ENCODE data around the gene PHLDB2. TPM values are rescaled to one million over a fixed set of nuclear protein-coding genes. Genes with fewer than 3 reads are reported as not detected.
A peak's percentile ranks its signal among the peaks of the same experiment; 100 is the strongest.

PHLDB2 gene
- total RNA-seq, 1 donor from 2014 or later = 54.3 TPM

- Histone ChIP-seq H3K9me3 (ENCODE audit: control insufficient read depth in 3 of 3, low read length in 3 of 3) (no peaks in the 10 kb centered on the region), H3K36me3 (ENCODE audit: control insufficient read depth in 3 of 3, insufficient read depth in 3 of 3, low read length in 3 of 3) (peaks cover 3 to 18% (median 7%) of the 10 kb centered on the region in 3 donors), H3K27me3 (ENCODE audit: control insufficient read depth in 3 of 3, insufficient read depth in 3 of 3, low read length in 3 of 3) (no peaks in the 10 kb centered on the region), H3K4me3 (ENCODE audit: low read length in 3 of 3) (no peak overlapping the region), H3K9ac (ENCODE audit: low read depth in 1 of 3, low read length in 3 of 3) (no peak overlapping the region), H3K27ac (ENCODE audit: low read depth, low read length) (no peak overlapping the region), H3K4me1 (ENCODE audit: control insufficient read depth in 3 of 3, insufficient read depth in 3 of 3, low read length in 3 of 3) (no peaks in the 10 kb centered on the region)
Observed at GRCh38 chr3:111993038-111993437, 134.0 kb downstream of the PHLDB2 start.

GRCh38 chr3:111998636-111999483 lies 139.8 kb downstream of the PHLDB2 start, which contains the start of gene TAGLN3:
Gene TAGLN3, plus strand, starts transcription at chr3:111998922. Its CDS starts 501 bp downstream, at chr3:111999423.
- Histone ChIP-seq H3K27me3 (ENCODE audit: control insufficient read depth in 3 of 3, insufficient read depth in 3 of 3, low read length in 3 of 3) (peaks cover 21 to 31% (median 27%) of the 10 kb centered on the region in 3 donors), H3K4me1 (ENCODE audit: control insufficient read depth in 3 of 3, insufficient read depth in 3 of 3, low read length in 3 of 3) (peaks cover 5 to 13% (median 10%) of the 10 kb centered on the region in 3 donors), H3K9ac (ENCODE audit: low read depth in 1 of 3, low read length in 3 of 3) (peak within 1 kb of the TSS in 2 of 3 donors; percentile 40 to 62), H3K9me3 (ENCODE audit: control insufficient read depth in 3 of 3, low read length in 3 of 3) (no peaks in the 10 kb centered on the region), H3K36me3 (ENCODE audit: control insufficient read depth in 3 of 3, insufficient read depth in 3 of 3, low read length in 3 of 3) (no peaks in the 10 kb centered on the region), H3K4me3 (ENCODE audit: low read length in 3 of 3) (peak within 1 kb of the TSS; percentile 30 to 67 (median 56)), H3K27ac (ENCODE audit: low read depth, low read length) (no peak within 1 kb of the TSS)

GRCh38 chr3:111999484-112000324 lies 140.6 kb downstream of the PHLDB2 start:
- Histone ChIP-seq H3K36me3 (ENCODE audit: control insufficient read depth in 3 of 3, insufficient read depth in 3 of 3, low read length in 3 of 3) (no peaks in the 10 kb centered on the region), H3K9ac (ENCODE audit: low read depth in 1 of 3, low read length in 3 of 3) (peak overlapping the region in 2 of 3 donors; percentile 40 to 62)

GRCh38 chr3:112000367-112000771 lies 141.3 kb downstream of the PHLDB2 start:
- no peak overlapping the region for H3K9ac ChIP-seq (ENCODE audit: low read depth in 1 of 3, low read length in 3 of 3)
- H3K4me1 ChIP-seq (ENCODE audit: control insufficient read depth in 3 of 3, insufficient read depth in 3 of 3, low read length in 3 of 3) = peaks cover 5 to 13% (median 10%) of the 10 kb centered on the region in 3 donors
- no peak overlapping the region for H3K27ac ChIP-seq (ENCODE audit: low read depth, low read length)
- no peaks in the 10 kb centered on the region for H3K9me3 ChIP-seq (ENCODE audit: control insufficient read depth in 3 of 3, low read length in 3 of 3)
- no peak overlapping the region for H3K4me3 ChIP-seq (ENCODE audit: low read length in 3 of 3)
- peaks cover 21 to 31% (median 27%) of the 10 kb centered on the region in 3 donors for H3K27me3 ChIP-seq (ENCODE audit: control insufficient read depth in 3 of 3, insufficient read depth in 3 of 3, low read length in 3 of 3)
- no peaks in the 10 kb centered on the region for H3K36me3 ChIP-seq (ENCODE audit: control insufficient read depth in 3 of 3, insufficient read depth in 3 of 3, low read length in 3 of 3)

More at GRCh38 chr3:111999484-112000324, 140.6 kb downstream of the PHLDB2 start:
- no peak overlapping the region for H3K27ac ChIP-seq (ENCODE audit: low read depth, low read length)
- peak overlapping the region; percentile 9 to 56 (median 30) for H3K4me3 ChIP-seq (ENCODE audit: low read length in 3 of 3)
- peaks cover 21 to 31% (median 27%) of the 10 kb centered on the region in 3 donors for H3K27me3 ChIP-seq (ENCODE audit: control insufficient read depth in 3 of 3, insufficient read depth in 3 of 3, low read length in 3 of 3)
- peaks cover 5 to 13% (median 10%) of the 10 kb centered on the region in 3 donors for H3K4me1 ChIP-seq (ENCODE audit: control insufficient read depth in 3 of 3, insufficient read depth in 3 of 3, low read length in 3 of 3)
- no peaks in the 10 kb centered on the region for H3K9me3 ChIP-seq (ENCODE audit: control insufficient read depth in 3 of 3, low read length in 3 of 3)

- Histone ChIP-seq H3K27me3 (ENCODE audit: control insufficient read depth in 3 of 3, insufficient read depth in 3 of 3, low read length in 3 of 3) (peaks cover 21 to 31% (median 27%) of the 10 kb centered on the region in 3 donors), H3K4me3 (ENCODE audit: low read length in 3 of 3) (no peak overlapping the region), H3K27ac (ENCODE audit: low read depth, low read length) (no peak overlapping the region), H3K9me3 (ENCODE audit: control insufficient read depth in 3 of 3, low read length in 3 of 3) (no peaks in the 10 kb centered on the region), H3K4me1 (ENCODE audit: control insufficient read depth in 3 of 3, insufficient read depth in 3 of 3, low read length in 3 of 3) (peaks cover 5 to 13% (median 10%) of the 10 kb centered on the region in 3 donors), H3K9ac (ENCODE audit: low read depth in 1 of 3, low read length in 3 of 3) (no peak overlapping the region), H3K36me3 (ENCODE audit: control insufficient read depth in 3 of 3, insufficient read depth in 3 of 3, low read length in 3 of 3) (no peaks in the 10 kb centered on the region)
Observed at GRCh38 chr3:112000966-112001365, 141.9 kb downstream of the PHLDB2 start.

GRCh38 chr3:112001526-112001925 lies 142.5 kb downstream of the PHLDB2 start:
- H3K9me3 ChIP-seq (ENCODE audit: control insufficient read depth in 3 of 3, low read length in 3 of 3) = no peaks in the 10 kb centered on the region
- peaks cover 21 to 31% (median 27%) of the 10 kb centered on the region in 3 donors for H3K27me3 ChIP-seq (ENCODE audit: control insufficient read depth in 3 of 3, insufficient read depth in 3 of 3, low read length in 3 of 3)
- H3K36me3 ChIP-seq (ENCODE audit: control insufficient read depth in 3 of 3, insufficient read depth in 3 of 3, low read length in 3 of 3) = no peaks in the 10 kb centered on the region
- H3K9ac ChIP-seq (ENCODE audit: low read depth in 1 of 3, low read length in 3 of 3) = no peak overlapping the region
- no peak overlapping the region for H3K27ac ChIP-seq (ENCODE audit: low read depth, low read length)
- peaks cover 5 to 13% (median 10%) of the 10 kb centered on the region in 3 donors for H3K4me1 ChIP-seq (ENCODE audit: control insufficient read depth in 3 of 3, insufficient read depth in 3 of 3, low read length in 3 of 3)
- H3K4me3 ChIP-seq (ENCODE audit: low read length in 3 of 3) = no peak overlapping the region

GRCh38 chr3:112002096-112002971 lies 143.3 kb downstream of the PHLDB2 start:
- peaks cover 21 to 31% (median 27%) of the 10 kb centered on the region in 3 donors for H3K27me3 ChIP-seq (ENCODE audit: control insufficient read depth in 3 of 3, insufficient read depth in 3 of 3, low read length in 3 of 3)
- no peak overlapping the region for H3K4me3 ChIP-seq (ENCODE audit: low read length in 3 of 3)

GRCh38 chr3:112003321-112004080 lies 144.4 kb downstream of the PHLDB2 start:
- Histone ChIP-seq H3K9ac (ENCODE audit: low read depth in 1 of 3, low read length in 3 of 3) (no peak overlapping the region), H3K36me3 (ENCODE audit: control insufficient read depth in 3 of 3, insufficient read depth in 3 of 3, low read length in 3 of 3) (no peaks in the 10 kb centered on the region), H3K4me1 (ENCODE audit: control insufficient read depth in 3 of 3, insufficient read depth in 3 of 3, low read length in 3 of 3) (peaks cover 3 to 12% (median 10%) of the 10 kb centered on the region in 3 donors), H3K27ac (ENCODE audit: low read depth, low read length) (no peak overlapping the region), H3K27me3 (ENCODE audit: control insufficient read depth in 3 of 3, insufficient read depth in 3 of 3, low read length in 3 of 3) (peaks cover 20 to 28% (median 26%) of the 10 kb centered on the region in 3 donors), H3K9me3 (ENCODE audit: control insufficient read depth in 3 of 3, low read length in 3 of 3) (no peaks in the 10 kb centered on the region), H3K4me3 (ENCODE audit: low read length in 3 of 3) (no peak overlapping the region)

More at GRCh38 chr3:112002096-112002971, 143.3 kb downstream of the PHLDB2 start:
- Histone ChIP-seq H3K36me3 (ENCODE audit: control insufficient read depth in 3 of 3, insufficient read depth in 3 of 3, low read length in 3 of 3) (no peaks in the 10 kb centered on the region), H3K9ac (ENCODE audit: low read depth in 1 of 3, low read length in 3 of 3) (no peak overlapping the region), H3K9me3 (ENCODE audit: control insufficient read depth in 3 of 3, low read length in 3 of 3) (no peaks in the 10 kb centered on the region), H3K27ac (ENCODE audit: low read depth, low read length) (no peak overlapping the region), H3K4me1 (ENCODE audit: control insufficient read depth in 3 of 3, insufficient read depth in 3 of 3, low read length in 3 of 3) (peaks cover 5 to 13% (median 10%) of the 10 kb centered on the region in 3 donors)

All from skeletal muscle tissue (tissue), 4 donors.